ENCODE data around the gene DLGAP1. TPM values are rescaled to one million over a fixed set of nuclear protein-coding genes. Genes with fewer than 3 reads are reported as not detected.

Gene DLGAP1
- polyA plus RNA-seq, 1 experiment = 0.09 TPM

GRCh38 chr18:3931542-3932112 is 523.5 kb downstream of the DLGAP1 start:
- ChIA-PET CTCF (interaction anchor here (1.2 to 1.8 kb wide), 2 partner anchors 9 to 64 kb away, joined by 3 to 12 read pairs; no protein-coding TSS in a partner anchor), POLR2A (no interaction called here)
- Histone ChIP-seq H3K4me3 (ENCODE audit: low read depth, low read length) (no peak overlapping the region), H3K27me3 (ENCODE audit: control insufficient read depth, insufficient read depth, low read length) (no peaks in the 10 kb centered on the region), H3K9me3 (ENCODE audit: control insufficient read depth, insufficient read depth, low read length) (no peaks in the 10 kb centered on the region), H3K27ac (ENCODE audit: low read depth, low read length) (no peak overlapping the region)
- no peak for DNase-seq (ENCODE audit: low read depth, low spot score)
- TF ChIP-seq, protein P1, sequence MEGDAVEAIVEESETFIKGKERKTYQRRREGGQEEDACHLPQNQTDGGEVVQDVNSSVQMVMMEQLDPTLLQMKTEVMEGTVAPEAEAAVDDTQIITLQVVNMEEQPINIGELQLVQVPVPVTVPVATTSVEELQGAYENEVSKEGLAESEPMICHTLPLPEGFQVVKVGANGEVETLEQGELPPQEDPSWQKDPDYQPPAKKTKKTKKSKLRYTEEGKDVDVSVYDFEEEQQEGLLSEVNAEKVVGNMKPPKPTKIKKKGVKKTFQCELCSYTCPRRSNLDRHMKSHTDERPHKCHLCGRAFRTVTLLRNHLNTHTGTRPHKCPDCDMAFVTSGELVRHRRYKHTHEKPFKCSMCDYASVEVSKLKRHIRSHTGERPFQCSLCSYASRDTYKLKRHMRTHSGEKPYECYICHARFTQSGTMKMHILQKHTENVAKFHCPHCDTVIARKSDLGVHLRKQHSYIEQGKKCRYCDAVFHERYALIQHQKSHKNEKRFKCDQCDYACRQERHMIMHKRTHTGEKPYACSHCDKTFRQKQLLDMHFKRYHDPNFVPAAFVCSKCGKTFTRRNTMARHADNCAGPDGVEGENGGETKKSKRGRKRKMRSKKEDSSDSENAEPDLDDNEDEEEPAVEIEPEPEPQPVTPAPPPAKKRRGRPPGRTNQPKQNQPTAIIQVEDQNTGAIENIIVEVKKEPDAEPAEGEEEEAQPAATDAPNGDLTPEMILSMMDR (IDR thresholded peaks at IDR 0.05; ENCODE audit: low read depth, low read length) = no peak

DNA sequence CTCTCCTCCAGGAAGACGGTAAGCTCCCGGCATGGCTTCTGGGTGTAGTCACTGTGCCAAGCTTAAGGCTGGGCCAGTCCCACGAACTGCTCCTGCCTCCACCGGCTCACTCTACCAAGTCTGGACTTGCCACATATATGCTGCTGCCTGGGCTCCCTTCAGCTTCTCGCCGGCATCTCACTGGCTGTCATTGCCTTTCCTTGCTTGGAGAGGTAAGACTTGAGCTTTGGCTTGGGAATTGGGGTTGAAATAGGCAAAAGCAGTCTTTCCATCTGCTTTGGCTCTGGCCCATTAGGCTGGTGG is 524.1 kb downstream of the DLGAP1 start:
- no peak for DNase-seq (ENCODE audit: low read depth, low spot score)
- CTCF ChIA-PET = interaction anchor here (1.2 to 1.8 kb wide), 2 partner anchors 8 to 64 kb away, joined by 3 to 12 read pairs; no protein-coding TSS in a partner anchor
- Histone ChIP-seq H3K27me3 (ENCODE audit: control insufficient read depth, insufficient read depth, low read length) (no peaks in the 10 kb centered on the region), H3K4me3 (ENCODE audit: low read depth, low read length) (no peak overlapping the region), H3K9me3 (ENCODE audit: control insufficient read depth, insufficient read depth, low read length) (no peaks in the 10 kb centered on the region), H3K27ac (ENCODE audit: low read depth, low read length) (no peak overlapping the region)
- TF ChIP-seq, protein P1 (IDR thresholded peaks at IDR 0.05; ENCODE audit: low read depth, low read length) = no peak
- POLR2A ChIA-PET = no interaction called here

GRCh38 chr18:3930126-3931012 is 524.7 kb downstream of the DLGAP1 start:
- Histone ChIP-seq H3K27me3 (ENCODE audit: control insufficient read depth, insufficient read depth, low read length) (no peaks in the 10 kb centered on the region), H3K9me3 (ENCODE audit: control insufficient read depth, insufficient read depth, low read length) (no peaks in the 10 kb centered on the region), H3K4me3 (ENCODE audit: low read depth, low read length) (no peak overlapping the region), H3K27ac (ENCODE audit: low read depth, low read length) (no peak overlapping the region)
- ChIA-PET CTCF (interaction anchor here (0.9 to 1.8 kb wide), 3 partner anchors 8 to 159 kb away, joined by 3 to 12 read pairs (median 3); no protein-coding TSS in a partner anchor), POLR2A (no interaction called here)
- DNase-seq (ENCODE audit: low read depth, low spot score) = no peak
- TF ChIP-seq, protein P1 (IDR thresholded peaks at IDR 0.05; ENCODE audit: low read depth, low read length) = no peak

GRCh38 chr18:3924455-3924854 is 530.7 kb downstream of the DLGAP1 start:
- no peak overlapping the region for H3K4me3 ChIP-seq (ENCODE audit: low read depth, low read length)
- POLR2A ChIA-PET = no interaction called here
- no peaks in the 10 kb centered on the region for H3K9me3 ChIP-seq (ENCODE audit: control insufficient read depth, insufficient read depth, low read length)
- no peaks in the 10 kb centered on the region for H3K27me3 ChIP-seq (ENCODE audit: control insufficient read depth, insufficient read depth, low read length)
- no peak for DNase-seq (ENCODE audit: low read depth, low spot score)
- TF ChIP-seq, protein P1 (IDR thresholded peaks at IDR 0.05; ENCODE audit: low read depth, low read length) = no peak
- H3K27ac ChIP-seq (ENCODE audit: low read depth, low read length) = no peak overlapping the region
- CTCF ChIA-PET = interaction anchor here (0.7 kb wide), 1 partner anchor 331 kb away, joined by 3 read pairs; no protein-coding TSS in a partner anchor

GRCh38 chr18:3923750-3924149 is 531.4 kb downstream of the DLGAP1 start:
- POLR2A ChIA-PET = no interaction called here
- Histone ChIP-seq H3K4me3 (ENCODE audit: low read depth, low read length) (no peak overlapping the region), H3K9me3 (ENCODE audit: control insufficient read depth, insufficient read depth, low read length) (no peaks in the 10 kb centered on the region), H3K27me3 (ENCODE audit: control insufficient read depth, insufficient read depth, low read length) (no peaks in the 10 kb centered on the region), H3K27ac (ENCODE audit: low read depth, low read length) (no peak overlapping the region)
- DNase-seq (ENCODE audit: low read depth, low spot score) = peak; percentile 37
- TF ChIP-seq, protein P1 (IDR thresholded peaks at IDR 0.05; ENCODE audit: low read depth, low read length) = no peak
- CTCF ChIA-PET = no interaction called here

Measured in AG04450 (cell line).